Retinal pigment epithelial cell (primary cell): ENCODE results near the gene C16orf54.
A peak's percentile ranks its signal among the peaks of the same experiment; 100 is the strongest.
"Not testable (repeated sequence)": the region's sequence is repeated elsewhere in the genome, so short reads cannot be mapped to it uniquely, and the experiment has no call there.

Experiments used
- DNase-seq: peaks from one replicate; pipeline ENCODE4 v3.0.0-alpha.2; 2010; ENCODE audit warnings: low read depth
- H3K4me3 ChIP-seq: 2 replicates; pipeline ENCODE4 v1.5.1; 2011; ENCODE audit warnings: mild to moderate bottlenecking, low read length, control low read depth, moderate library complexity
- CTCF ChIP-seq: conservative IDR thresholded peaks from 2 replicates; pipeline ENCODE4 v1.5.1; 2011; ENCODE audit warnings: low read depth, low read length, control low read depth, inconsistent platforms

Gene C16orf54

GRCh38 chr16:29745853-29746345 is at the start of gene C16orf54:
Gene C16orf54, minus strand, starts transcription at chr16:29745990. Its CDS starts 1,039 bp downstream, at chr16:29744951.
- no peak for TF ChIP-seq CTCF
- H3K4me3 ChIP-seq, result no peak within 1 kb of the TSS

GRCh38 chr16:29794231-29794710 is 48.5 kb upstream of the C16orf54 start:
- TF ChIP-seq CTCF, result no peak
- DNase-seq, result no peak
- H3K4me3 ChIP-seq, result no peak overlapping the region

More at GRCh38 chr16:29745853-29746345, at the start of gene C16orf54:
- DNase-seq, result no peak

GRCh38 chr16:29793153-29793552 is 47.4 kb upstream of the C16orf54 start:
- DNase-seq, H3K4me3 ChIP-seq: not testable (repeated sequence)

- no peak for DNase-seq
- TF ChIP-seq CTCF, result no peak
- peak overlapping the region; percentile 97 for H3K4me3 ChIP-seq
These were observed 46.3 kb upstream of the C16orf54 start for GRCh38 chr16:29791845-29792807.

GRCh38 chr16:29790949-29791844 is 45.4 kb upstream of the C16orf54 start:
- DNase-seq, result no peak
- TF ChIP-seq CTCF, result no peak
- H3K4me3 ChIP-seq, result peak overlapping the region; percentile 97

GRCh38 chr16:29790183-29790948 is 44.6 kb upstream of the C16orf54 start, which contains the start of gene KIF22:
Gene KIF22, plus strand, starts transcription at chr16:29790751. Its CDS starts 9 bp downstream, at chr16:29790760.
- peak; percentile 70 for TF ChIP-seq CTCF
- DNase-seq, result peak; percentile 92
- peak within 1 kb of the TSS; percentile 97 for H3K4me3 ChIP-seq
